Transverse colon (tissue), 4 donors: Measurements from ENCODE around the gene AIMP2. TPM values are rescaled to one million over a fixed set of nuclear protein-coding genes. Genes with fewer than 3 reads are reported as not detected.
"Not testable (repeated sequence)": the region's sequence is repeated elsewhere in the genome, so short reads cannot be mapped to it uniquely, and the experiment has no call there.

Experiments used
- DNase-seq: peaks from one replicate; pipeline ENCODE4 v3.0.0-alpha.2; 2019
- H3K27ac ChIP-seq, 4 donors: fragments of 200-600 bp; sonication (generic); 2 replicates each; pipeline ENCODE4 v1.5.1; 2016 to 2018; ENCODE audit warnings: inconsistent platforms in 4 of 4
- H3K27me3 ChIP-seq: fragments of 200-600 bp; sonication (generic); 2 replicates; pipeline ENCODE4 v1.5.1; 2017; ENCODE audit warnings: inconsistent platforms
- H3K36me3 ChIP-seq, 4 donors: fragments of 200-600 bp; sonication (generic); 2 replicates each; pipeline ENCODE4 v1.5.1; 2017 to 2019; ENCODE audit warnings: inconsistent platforms in 4 of 4
- H3K4me1 ChIP-seq, 4 donors: fragments of 200-600 bp; sonication (generic); 2 replicates each; pipeline ENCODE4 v1.5.1; 2017 to 2020; ENCODE audit warnings: inconsistent platforms in 4 of 4
- H3K4me3 ChIP-seq, 4 donors: fragments of 200-600 bp; sonication (generic); 1 replicate in 1 of 4; 2 replicates in 3 of 4; pipeline versions ENCODE4 v1.5.1 to v1.6.1; 2017 to 2019; ENCODE audit warnings: inconsistent platforms in 4 of 4
- H3K9me3 ChIP-seq, 2 donors: fragments of 200-600 bp; sonication (generic); 2 replicates each; pipeline ENCODE4 v1.5.1; 2017 to 2019; ENCODE audit warnings: inconsistent platforms in 2 of 2
- EP300 ChIP-seq: sonication (generic); formaldehyde crosslinking; IDR thresholded peaks from one replicate; pipeline ENCODE4 v1.6.1; 2017; ENCODE audit warnings: antibody characterized with exemption, low read depth
- POLR2A ChIP-seq: fragments of 450-650 bp; IDR thresholded peaks from one replicate; pipeline ENCODE4 v1.6.1; 2016; ENCODE audit warnings: antibody characterized with exemption, mild to moderate bottlenecking, moderate library complexity
- POLR2AphosphoS5 ChIP-seq, 3 donors: sonication (generic); formaldehyde crosslinking; IDR thresholded peaks; one replicate each; pipeline ENCODE4 v1.6.1; 2016; ENCODE audit warnings: antibody characterized with exemption in 3 of 3
- WGBS, 2 donors: methylation state at CpG; one replicate each; pipeline ENCODE4 v1.1.5; 2018; ENCODE audit warnings: low coverage in 1 of 2; 5-methylcytosine and 5-hydroxymethylcytosine counted together
- in situ Hi-C, 4 donors: fragments of 200-750 bp; cut with MboI; loops; one replicate each; pipeline versions ENCODE4 v1.15.0 to v1.15.1; 2017; ENCODE audit warnings: low sequenced_read_pairs in 3 of 4, low pct_ligation_motif_present in 1 of 4, low pct_unique_long_range_greater_than_20kb in 1 of 4
- intact Hi-C: fragments of 100-400 bp; cut with DNase I; formaldehyde crosslinking; loops from one replicate; pipeline ENCODE4 v1.15.1; 2023; ENCODE audit warnings: low total_unique reads
- total RNA-seq, 4 donors: library from RNA; depleted of rRNA; stranded (reverse); fragments of >200 nt; gene quantifications; one replicate each; pipeline ENCODE4 v1.1.0, GENCODE V29; 2016
- TF ChIP-seq, protein P1 (sequence below), 5 experiments: fragments of 200-600 bp in 3 of 5; fragments of 450-650 bp in 2 of 5; sonication (generic) in 3 of 5; IDR thresholded peaks; 1 replicate in 2 of 5; 2 replicates in 3 of 5; pipeline ENCODE4 v1.5.1; 2016 to 2017; ENCODE audit warnings: antibody characterized with exemption in 5 of 5, inconsistent platforms in 3 of 5, mild to moderate bottlenecking in 2 of 5, moderate library complexity in 1 of 5

The AIMP2 gene
- total RNA-seq, 4 donors from 2014 or later = 4.9 to 56.8 (median 47.1) TPM

DNA sequence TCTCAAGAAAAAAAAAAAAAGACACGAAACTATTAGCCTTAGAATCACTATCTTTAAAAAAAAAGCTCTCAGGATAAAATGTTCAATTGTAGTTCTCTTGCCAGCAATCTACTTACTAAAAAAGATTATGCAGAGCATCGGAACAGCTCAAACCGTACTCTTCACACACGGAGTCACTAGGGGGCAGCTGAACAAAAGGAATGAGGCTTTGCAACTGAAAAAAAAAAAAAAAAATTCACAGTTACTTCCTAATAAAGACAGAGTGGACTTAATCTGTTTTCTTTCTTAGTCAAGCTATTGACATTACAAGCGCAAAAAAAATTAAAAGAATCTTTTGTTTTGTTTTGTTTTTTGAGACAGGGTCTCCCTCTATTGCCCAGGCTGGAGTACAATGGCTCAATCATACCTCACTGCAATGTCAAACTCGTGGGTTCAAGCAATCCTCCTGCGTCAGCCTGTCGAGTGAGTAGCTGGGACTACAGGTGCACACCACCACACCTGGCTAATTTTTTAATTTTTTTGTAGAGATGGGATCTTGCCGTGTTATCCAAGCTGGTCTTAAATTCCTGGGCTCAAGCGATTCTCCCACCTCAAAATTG, 11.8 kb upstream of the AIMP2 start:
- H3K4me1 ChIP-seq = peaks cover 0 to 5% (median 0%) of the 10 kb centered on the region in 4 donors
- peaks cover 0 to 53% (median 14%) of the 10 kb centered on the region in 4 donors for H3K36me3 ChIP-seq
- TF ChIP-seq EP300 = no peak
- TF ChIP-seq, protein P1, sequence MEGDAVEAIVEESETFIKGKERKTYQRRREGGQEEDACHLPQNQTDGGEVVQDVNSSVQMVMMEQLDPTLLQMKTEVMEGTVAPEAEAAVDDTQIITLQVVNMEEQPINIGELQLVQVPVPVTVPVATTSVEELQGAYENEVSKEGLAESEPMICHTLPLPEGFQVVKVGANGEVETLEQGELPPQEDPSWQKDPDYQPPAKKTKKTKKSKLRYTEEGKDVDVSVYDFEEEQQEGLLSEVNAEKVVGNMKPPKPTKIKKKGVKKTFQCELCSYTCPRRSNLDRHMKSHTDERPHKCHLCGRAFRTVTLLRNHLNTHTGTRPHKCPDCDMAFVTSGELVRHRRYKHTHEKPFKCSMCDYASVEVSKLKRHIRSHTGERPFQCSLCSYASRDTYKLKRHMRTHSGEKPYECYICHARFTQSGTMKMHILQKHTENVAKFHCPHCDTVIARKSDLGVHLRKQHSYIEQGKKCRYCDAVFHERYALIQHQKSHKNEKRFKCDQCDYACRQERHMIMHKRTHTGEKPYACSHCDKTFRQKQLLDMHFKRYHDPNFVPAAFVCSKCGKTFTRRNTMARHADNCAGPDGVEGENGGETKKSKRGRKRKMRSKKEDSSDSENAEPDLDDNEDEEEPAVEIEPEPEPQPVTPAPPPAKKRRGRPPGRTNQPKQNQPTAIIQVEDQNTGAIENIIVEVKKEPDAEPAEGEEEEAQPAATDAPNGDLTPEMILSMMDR (IDR thresholded peaks at IDR 0.05) = peak; percentile 50 to 64 (median 60)
- in situ Hi-C loops (loop anchor here in 3 of 4 donors (10.0 to 25.0 kb wide), 4 partner anchors 117 to 337 kb away; no protein-coding TSS in a partner anchor), intact Hi-C loops (no loop called here)
- 59 to 64% methylated on average over 6 to 10 of the region's 10 CpGs for WGBS, 2 donors
- no peak overlapping the region for H3K4me3 ChIP-seq
- H3K27ac ChIP-seq = peak overlapping the region in 1 of 4 donors; percentile 52
- no peaks in the 10 kb centered on the region for H3K9me3 ChIP-seq
- no peaks in the 10 kb centered on the region for H3K27me3 ChIP-seq
- peak; percentile 58 for DNase-seq

DNA sequence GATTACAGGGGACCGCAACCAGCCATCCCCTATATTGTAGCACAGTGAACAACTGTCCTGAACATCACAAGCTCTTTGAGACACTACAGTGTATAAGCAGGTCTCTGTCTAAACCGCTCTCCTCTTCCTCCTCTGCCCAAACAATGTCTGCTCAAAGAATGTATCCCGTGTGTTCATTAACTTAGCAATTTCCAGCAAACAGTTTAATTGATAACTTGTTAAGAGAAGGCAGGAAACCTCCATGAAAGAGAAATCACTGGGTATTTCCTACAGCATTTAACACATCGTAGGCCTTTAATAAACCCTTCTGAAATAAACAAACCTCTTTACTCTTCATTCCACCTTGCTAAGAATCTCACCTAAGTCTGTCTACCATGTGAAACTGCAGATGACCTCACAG, 1.7 kb upstream of the AIMP2 start:
- in situ Hi-C loops = no loop called here
- intact Hi-C loops = no loop called here
- TF ChIP-seq EP300 (no peak), POLR2AphosphoS5 (IDR thresholded peaks at IDR 0.05) (no peak), POLR2A (no peak)
- TF ChIP-seq, protein P1 (IDR thresholded peaks at IDR 0.05) = no peak

GRCh38 chr7:6007835-6008590, 1.1 kb upstream of the AIMP2 start:
- WGBS, 2 donors = 10 to 43% methylated on average over 13 to 27 of the region's 27 CpGs
- Histone ChIP-seq H3K4me1 (peaks cover 0 to 45% (median 32%) of the 10 kb centered on the region in 4 donors), H3K27ac (peak overlapping the region; percentile 94 to 98 (median 96)), H3K4me3 (peak overlapping the region; percentile 55 to 98 (median 66))
- H3K27me3 ChIP-seq, in situ Hi-C loops, H3K9me3 ChIP-seq, H3K36me3 ChIP-seq, DNase-seq, intact Hi-C loops: not testable (repeated sequence)

More for the DNA sequence above, 1.7 kb upstream of the AIMP2 start:
- no peak overlapping the region for H3K27ac ChIP-seq
- peaks cover 0 to 39% (median 26%) of the 10 kb centered on the region in 4 donors for H3K4me1 ChIP-seq
- no peaks in the 10 kb centered on the region for H3K9me3 ChIP-seq
- H3K36me3 ChIP-seq = peaks cover 0 to 13% (median 4%) of the 10 kb centered on the region in 4 donors
- H3K27me3 ChIP-seq = no peaks in the 10 kb centered on the region
- 72 to 100% methylated on average over 1 to 4 of the region's 4 CpGs for WGBS, 2 donors
- no peak for DNase-seq
- H3K4me3 ChIP-seq = no peak overlapping the region

GRCh38 chr7:6010370-6010769, 1.3 kb downstream of the AIMP2 start:
- intact Hi-C loops, H3K27me3 ChIP-seq, H3K36me3 ChIP-seq, DNase-seq, H3K9me3 ChIP-seq, in situ Hi-C loops: not testable (repeated sequence)
- Histone ChIP-seq H3K4me1 (peaks cover 0 to 62% (median 39%) of the 10 kb centered on the region in 4 donors), H3K4me3 (peak overlapping the region in 1 of 4 donors; percentile 98), H3K27ac (peak overlapping the region; percentile 94 to 98 (median 96))
- 96 to 98% methylated on average over 6 to 8 of the region's 8 CpGs for WGBS, 2 donors

DNA sequence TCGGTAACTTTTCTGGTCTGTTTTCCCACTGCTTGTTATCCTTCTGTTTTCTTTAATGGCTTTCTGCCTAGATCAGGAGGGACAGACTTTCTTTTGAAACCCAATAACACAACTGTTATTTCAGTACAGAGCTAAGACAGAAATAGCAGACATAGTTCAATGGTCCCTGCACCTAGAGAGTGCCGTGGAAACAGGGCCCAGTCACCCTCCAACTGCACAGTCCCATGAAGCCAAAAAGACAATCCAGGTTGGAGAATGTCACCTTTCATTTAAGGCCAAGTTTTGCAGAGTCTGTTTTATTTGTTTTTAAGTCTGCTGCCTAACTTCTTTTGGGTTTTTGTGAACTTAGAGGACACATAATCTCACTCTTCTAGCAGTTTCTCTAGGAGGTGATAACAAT, 2.5 kb downstream of the AIMP2 start:
- in situ Hi-C loops = no loop called here
- intact Hi-C loops = no loop called here
- 84 to 88% methylated on average over 2 of the region's 2 CpGs for WGBS, 2 donors
- Histone ChIP-seq H3K27ac (peak overlapping the region; percentile 71 to 96 (median 80)), H3K9me3 (no peaks in the 10 kb centered on the region), H3K36me3 (no peaks in the 10 kb centered on the region), H3K4me3 (no peak overlapping the region), H3K27me3 (no peaks in the 10 kb centered on the region), H3K4me1 (peaks cover 0 to 63% (median 42%) of the 10 kb centered on the region in 4 donors)
- DNase-seq = no peak
- TF ChIP-seq, protein P1 (IDR thresholded peaks at IDR 0.05) = no peak
- no peak for TF ChIP-seq POLR2AphosphoS5 (IDR thresholded peaks at IDR 0.05)
- no peak for TF ChIP-seq EP300
- no peak for TF ChIP-seq POLR2A
